ENCODE results near the gene STPG1. TPM values are rescaled to one million over a fixed set of nuclear protein-coding genes. Genes with fewer than 3 reads are reported as not detected.

STPG1 gene
- total RNA-seq, 1 donor from 2014 or later = 2.7 TPM

DNA sequence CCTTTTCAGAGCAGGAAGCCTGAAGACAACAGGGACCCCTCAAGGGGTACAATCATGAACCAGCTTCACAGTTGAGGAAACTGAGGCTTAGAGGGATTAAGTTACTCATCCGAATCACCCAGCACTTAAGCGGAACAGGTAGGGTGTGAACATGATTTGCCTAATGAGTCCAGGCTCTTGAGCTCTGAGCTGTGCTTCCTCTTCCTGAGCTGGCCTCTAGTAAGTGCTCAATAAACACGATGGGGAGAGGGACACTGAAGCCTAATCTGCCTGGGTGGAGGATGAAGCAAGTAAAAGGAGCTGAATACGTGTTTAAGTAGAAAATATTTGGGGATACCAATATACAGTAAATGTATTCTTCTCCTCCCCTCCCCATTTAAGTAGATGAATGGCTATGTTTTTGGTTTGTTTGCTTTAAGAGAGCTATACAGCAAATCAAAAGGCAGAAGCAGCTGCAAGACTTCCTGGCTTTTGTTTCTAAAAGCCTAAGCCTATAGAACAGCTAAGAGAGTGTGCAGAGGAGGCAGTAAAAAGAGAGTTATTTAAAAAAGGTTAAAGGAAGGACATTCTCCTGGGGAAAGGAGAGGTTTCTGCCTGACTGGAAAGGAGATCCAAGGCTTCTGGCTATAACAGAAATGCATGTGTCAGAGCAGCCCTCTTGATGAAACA, 20.5 kb downstream of the STPG1 start:
- DNase-seq = no peak

DNA sequence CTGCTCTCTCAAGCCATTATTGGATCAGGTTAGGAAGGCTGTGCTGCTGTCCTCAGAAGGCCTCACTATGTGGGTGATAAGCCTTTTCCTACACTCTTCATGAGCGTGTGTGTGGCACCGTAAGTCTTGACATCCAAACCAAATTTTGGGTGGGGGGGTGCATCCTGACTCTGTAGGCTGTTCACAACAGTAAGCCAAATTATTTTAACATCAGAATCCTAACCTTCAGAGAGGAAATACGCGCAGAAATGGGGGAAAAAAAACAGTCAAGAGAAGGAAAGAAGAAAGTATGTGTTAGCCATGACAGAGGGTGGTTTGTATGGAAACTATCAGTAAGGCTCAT, 21.0 kb downstream of the STPG1 start:
- DNase-seq = no peak

DNA sequence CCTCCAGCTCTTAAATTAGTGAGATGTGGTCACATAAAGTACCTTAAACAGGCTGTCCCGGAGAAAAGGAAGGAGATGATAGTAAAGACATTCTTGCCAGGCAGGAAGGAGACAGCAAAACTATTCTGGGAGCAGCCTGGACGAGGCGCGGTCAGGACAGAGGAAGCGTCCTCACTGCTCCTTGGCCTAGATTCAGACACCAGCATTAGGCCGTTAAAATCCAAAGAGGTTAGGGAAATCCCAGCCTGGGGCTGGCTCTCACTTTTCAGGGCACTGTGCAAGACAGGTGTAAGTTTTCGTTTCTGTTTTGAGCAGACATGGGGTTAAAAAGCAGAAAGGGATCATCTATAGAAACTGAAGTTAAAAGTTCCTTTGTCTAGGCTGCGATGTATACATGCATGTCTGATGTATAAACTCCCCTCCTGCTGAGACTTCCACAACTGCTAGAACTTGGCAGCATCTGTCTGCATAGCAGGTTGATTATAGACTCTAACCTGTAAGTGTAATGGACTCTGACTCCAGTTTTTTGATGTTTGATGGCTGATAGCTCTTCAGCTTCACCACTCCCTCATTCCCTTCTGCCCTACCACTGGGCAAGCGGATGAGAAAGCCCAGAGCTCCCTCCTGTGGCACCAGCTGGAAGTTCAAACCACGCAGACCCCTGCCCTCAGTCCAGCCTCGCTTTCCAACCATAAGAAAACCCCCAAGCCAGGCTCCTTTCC, 21.5 kb downstream of the STPG1 start:
- DNase-seq = peak; percentile 38

DNA sequence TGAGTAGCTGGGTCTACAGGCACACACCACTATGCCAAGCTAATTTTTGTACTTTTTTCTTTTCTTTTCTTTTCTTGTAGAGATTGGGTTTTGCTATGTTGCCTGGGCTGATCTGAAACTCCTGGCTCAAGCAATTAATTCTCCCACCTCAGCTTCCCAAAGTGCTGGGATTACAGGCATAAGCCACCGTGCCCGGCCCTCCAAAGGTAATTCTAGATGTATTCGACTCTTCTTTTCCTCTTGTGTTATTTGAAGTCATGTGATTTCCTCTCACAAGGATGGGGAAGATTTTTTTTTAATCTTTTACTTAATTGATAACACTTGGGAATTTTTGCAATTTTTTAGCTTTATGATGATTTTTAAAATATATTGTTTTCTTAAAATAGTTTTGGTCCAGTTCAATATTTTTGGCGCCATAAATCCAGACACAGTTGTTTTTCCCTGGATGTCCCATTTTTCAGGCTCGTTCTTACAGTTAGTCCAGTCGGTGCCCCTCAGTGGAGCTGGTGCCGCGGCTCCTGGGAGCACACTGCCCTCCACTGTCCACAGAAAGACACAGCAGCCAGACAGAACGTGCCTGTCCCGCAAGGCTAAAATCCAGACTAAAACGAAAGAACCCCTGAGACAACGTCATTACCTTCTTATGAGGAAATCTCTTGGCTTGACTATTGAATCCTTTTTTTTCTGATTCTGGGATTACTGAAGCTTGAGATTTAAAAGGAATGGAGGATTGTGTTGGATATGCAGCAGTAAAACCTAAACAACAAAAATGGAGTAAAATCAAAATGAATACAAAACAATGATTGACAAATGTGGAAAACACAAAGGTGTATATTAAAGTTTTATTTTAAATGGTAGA, 22.4 kb downstream of the STPG1 start:
- peak; percentile 74 for DNase-seq

DNA sequence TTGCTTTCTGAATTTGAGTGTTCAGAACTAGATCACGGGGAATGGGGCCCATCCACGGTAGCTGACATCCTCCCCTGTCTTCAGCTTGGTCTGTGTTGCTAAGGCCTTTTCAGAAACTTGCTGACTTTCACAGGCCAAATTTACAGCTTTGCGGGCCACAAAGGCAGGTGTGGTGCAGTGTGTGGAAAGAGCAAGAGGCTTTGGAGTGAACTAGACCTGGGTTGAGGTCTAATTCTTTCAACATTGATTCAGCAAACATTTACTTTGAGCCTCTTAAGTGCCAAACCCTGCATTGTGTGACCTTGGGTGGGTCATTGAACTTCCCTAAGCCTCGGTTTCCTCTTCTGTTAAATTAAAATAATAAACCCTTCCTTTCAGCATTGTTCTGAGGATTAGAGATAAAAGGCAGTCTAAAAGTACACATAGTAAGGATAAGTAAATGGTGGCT, 24.3 kb downstream of the STPG1 start:
- no peak for DNase-seq

DNA sequence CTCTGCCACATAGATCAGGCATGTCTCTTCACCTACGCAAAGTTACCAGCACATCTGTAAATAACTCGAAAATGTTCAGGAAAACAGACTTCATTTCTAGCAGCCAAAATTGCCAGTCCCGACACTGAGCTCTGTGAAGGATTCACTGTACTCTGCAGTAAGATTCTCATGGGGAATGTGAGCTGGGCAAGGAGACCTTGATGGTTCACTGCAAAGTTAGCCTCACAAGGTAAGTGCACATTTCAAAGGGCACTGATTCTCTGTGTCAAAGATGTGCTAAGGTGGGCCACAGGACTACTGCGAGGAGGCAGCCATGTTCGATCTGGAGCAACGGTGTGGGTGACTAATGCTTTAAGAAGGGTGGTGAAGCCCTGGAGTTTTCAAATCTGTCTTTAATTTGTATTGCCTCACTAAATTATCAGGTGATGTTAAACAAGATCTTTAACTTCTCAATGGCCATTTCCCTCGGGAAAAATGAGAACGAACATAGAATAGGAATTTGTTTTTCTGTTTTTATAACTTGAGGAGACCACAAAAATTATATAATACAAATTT, 25.2 kb downstream of the STPG1 start:
- DNase-seq = no peak

DNA sequence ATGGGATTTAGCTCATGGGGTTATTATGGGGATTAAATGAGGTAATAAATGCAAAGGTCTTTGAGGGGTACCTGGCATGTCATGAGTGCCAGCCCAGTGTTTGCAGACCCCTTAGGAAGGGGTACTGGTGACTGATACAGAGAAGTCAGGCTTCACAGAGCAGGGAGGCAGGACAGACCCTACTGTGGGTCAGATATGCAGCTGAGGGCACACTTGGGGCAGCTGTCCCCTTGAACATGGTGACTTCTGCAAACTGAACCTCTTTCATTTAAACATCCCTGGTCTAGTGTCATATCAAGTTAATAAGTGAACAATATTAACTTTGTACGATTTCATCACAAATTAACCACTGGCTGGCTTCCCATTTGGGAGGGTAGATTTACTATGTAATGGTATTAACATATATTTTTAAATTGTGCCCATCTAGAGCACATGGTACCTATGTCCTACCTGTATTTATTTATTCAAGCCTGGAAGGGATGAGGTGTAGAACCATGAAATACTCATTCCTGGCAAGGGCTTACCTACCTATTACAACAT, 25.9 kb downstream of the STPG1 start:
- no peak for DNase-seq

DNA sequence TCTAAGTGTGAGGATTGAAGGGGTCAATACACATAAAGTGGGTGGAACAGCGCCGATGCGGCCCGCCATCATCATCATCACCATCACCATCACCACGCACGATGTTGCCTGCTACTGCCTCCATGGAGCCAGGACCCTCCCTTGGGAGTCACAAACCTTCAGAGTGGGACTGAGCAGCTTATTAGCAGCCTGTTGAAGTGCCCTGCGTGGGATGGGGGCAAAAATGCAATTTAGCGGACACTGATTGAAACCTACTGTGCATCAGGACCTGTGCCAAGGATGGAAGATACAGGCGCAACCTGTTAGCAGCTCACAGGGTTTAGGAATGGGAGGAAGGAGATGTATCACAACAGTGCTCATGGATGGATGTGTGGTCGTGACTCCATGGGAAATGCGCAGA, 26.7 kb downstream of the STPG1 start:
- DNase-seq = no peak

DNA sequence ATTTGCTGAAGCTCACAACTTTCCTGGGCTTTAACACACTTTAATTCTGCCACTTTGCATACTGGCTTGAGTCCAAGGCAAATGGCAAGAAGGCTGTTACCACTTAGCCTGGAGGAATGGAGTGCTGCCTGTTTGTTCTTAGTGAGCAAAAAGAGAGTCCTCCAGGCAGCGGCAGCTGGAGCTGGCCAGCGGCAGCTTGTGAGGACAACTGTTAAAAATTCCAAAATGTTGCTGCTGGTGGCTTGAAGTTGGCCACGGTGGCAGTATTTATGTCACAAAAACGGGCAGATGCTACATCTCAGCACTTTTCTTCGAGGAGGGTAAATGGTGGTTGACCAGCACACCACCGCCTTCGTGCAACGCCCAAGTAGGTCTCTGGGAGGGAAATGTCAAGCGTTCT, 27.3 kb downstream of the STPG1 start:
- DNase-seq = peak; percentile 14

DNA sequence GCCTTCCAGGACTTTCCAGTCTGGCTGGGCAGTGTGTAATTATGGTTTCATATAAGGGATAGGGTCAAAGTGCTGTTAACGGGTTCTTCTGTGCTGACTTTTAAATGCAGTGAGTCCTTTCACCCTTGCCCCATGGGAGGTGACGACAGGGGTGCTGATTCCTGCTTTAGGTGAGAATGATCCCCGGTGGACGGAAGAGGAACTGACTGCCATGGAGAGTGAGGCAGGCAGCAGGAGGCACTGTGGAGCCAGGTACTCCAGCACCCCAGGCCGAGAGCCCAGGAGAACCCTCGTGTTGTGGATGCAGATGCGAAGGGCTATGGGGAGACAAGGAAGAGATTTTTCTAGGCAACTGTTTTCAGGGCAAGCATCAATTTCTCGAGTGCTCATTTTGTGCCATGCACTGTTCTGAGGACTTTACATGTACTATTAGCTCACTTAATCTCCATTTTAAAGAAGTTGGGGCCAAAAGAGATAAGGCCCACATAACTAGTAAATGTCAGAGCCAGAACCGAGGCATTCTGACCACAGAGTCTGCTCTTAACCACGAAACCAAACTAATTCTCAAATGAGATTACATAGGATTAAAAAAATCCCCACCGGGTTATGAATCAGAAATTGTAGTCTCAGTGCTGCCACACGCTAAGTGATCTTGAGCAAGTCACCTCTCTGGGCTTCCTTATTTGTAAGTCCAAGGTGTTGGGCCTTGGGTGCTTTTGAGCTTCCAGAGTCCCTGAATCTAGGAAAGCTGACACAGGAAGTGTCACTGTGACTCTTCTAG, 28.2 kb downstream of the STPG1 start:
- DNase-seq = no peak

DNA sequence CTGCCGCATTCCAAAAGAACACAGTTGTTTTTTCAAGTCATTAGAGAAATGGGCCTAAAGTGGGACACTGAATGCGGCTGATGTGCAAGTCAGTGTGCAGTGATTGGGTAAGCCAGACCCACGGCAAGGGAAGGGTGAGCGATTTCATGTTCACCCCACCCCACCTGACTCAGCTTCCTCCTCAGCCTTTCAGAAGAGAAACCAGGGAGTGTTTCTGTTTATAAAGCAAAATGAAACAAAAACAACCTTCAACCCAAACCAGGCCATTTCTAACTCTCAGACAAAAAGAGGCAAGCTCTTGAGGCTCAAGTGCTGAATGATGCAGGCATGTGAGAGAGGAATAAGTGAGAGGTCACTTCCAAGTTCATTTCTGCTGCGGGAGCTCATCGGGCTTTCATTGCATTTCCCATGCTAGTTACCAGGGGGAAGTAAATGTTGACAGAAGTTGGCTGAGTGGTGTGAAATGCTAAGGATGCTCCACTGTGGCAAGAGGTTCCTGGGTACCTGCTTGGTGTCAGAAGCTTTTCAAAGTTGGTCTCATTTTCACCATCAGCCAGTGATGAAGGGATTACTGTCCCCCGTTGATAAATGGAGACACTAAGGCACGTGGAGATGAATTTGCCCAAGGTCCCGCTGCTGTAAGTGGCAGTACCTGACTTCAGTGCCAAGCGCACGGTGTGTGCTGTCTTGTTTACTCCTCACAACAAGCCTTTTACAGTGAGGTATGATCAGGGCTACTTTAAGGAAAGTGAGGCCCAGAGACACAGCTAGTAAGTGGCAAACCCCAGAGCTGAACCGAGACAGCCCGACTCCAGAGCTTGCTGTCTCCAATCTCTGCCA, 29.1 kb downstream of the STPG1 start:
- no peak for DNase-seq

DNA sequence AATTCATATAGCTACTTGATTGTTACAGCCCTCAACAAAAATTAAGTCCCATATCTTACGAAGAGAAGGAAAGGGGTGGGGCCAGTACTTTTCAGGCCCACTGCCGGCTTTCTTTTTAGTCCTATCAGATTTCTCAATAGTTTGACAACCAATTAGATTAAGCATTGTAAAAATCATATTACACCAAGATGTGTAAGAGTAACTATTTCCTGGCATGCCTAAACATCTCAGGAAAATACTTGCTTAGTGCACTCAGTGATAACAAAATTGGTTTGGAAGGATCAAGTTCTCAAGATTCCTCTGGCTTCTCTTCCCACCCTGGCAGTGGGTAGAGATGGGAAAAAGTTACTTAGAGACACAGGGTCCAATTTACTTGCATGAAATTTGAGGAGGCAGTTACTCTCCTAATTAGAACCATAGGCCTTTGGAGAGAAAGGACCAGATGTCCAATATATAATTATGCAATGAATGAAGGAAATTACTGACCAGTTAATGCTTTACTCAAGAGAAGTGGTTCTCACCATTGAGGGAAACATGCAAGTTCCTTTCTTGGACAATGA, 30.1 kb downstream of the STPG1 start:
- DNase-seq = no peak

DNA sequence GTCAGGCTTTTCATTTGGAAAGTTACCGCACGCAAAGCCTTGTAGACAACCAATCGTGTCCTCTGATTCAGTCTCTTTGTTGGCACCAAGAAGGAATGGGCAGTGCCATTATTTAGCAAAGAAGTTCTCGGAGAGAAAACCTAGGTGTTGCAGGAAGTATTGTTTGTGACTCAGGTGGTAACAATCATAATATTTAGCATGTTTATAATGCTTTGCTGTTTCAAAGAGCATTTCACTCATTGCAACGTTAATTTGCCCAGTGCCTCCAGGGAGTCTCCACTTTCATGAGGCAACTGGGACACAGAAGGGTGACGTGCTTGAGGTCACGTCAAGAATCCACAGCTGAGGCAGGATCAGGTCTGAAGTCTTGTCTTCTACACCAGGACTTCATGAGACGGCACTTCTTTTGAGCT, 31.4 kb downstream of the STPG1 start:
- no peak for DNase-seq

DNA sequence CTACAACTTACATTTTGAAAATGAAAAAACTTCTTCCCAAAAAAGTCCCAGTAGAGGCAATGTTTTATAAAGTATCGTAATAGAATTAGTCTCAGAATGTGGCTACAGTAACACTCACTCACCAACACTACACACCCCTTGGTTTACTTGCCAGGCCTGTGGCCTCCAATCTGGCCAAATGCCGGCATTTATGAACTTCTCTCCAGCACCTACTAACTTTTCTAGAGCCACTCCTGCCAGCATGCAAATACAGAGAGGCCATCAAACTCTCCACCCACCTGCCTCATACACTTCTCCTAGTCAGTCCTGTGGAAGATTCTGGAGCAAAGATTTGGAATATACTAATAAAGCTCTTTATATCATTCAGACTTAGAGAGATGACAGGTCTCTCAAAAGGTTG, 32.3 kb downstream of the STPG1 start:
- DNase-seq = no peak

DNA sequence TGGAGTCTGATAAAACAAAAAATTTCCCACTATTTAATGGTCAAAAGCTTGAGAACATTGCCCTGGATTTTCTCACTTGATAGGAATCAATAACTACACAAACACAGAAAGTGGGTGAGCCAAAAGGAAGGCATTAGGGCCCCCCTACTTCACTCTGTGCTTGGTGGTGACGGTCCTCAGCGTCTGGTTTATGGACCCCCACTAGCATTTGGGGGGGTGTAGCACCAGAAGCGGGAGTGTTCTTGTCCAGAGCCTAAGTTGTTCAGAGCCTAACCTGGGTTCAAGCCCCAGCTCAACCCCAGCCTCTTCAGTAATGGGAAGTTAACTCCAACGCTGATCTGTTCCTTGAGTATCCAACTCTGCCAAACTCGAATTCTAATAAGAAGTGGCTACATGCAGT, 33.1 kb downstream of the STPG1 start:
- no peak for DNase-seq

DNA sequence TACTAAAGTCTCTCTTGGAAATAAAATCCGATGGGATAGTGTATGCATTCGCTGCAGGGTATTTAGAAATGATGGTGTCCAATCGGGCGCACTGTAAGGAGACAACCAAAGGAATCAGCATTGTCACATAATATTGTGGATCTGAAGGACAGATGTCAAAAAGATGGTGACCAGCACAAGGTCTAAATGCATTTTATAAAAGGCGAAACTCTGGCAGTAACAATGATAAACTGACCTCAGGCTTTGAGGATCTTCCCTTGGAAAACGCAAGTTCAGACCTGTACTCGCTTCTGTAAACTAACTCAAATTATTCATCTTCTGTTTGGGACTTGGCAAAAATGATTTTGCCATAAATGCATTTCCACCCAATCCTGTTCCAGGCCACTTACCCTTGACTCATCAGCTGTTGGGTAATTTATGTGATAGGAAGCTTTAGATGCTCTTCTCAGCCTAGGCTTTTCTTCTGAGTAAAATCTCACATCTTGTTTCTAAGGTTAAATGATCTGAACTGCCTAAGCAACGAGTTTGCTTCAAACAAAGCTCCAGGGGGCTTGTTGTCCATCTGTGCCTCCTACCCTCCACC, 33.8 kb downstream of the STPG1 start:
- no peak for DNase-seq

DNA sequence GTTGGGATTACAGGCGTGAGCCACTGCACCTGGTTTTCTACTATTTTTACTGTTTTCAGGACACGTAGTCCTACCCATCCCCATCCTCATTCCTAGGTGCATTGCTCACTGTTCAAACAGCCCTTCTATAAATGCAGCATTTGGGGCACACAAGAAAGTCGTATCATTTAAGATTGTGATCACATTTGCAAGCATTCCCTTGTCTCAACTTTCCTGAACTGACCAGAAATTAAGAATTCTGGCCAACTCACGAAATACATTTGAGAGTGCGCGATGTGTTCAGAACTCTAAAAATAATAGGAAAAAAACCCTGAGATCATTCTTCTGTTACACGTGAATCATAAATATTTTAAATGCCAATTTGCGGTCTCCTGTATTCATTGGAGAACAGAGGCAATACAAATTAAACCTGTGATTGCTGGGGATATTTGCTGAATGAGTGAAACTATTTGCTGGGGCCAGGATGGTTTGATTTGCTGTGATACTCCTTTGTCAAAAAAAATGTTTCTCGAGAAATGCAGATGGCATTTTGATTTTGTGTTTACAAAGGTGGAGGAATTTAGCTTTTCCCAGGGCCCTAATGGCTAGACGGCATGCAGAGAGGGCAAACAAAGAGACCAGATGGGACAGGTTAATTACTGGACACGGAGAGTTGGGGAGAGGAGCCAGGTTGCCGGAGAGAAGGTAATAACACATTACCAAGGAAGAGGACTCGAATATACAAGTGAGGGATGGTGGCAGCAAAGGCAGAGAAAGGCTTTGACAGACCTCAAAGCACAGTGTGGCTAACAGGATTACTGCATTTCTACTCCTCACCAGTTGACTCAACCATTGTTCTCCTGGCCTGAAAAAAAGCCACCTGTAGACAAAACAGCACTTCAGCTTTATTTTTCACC, 38.4 kb downstream of the STPG1 start:
- no peak for DNase-seq

DNA sequence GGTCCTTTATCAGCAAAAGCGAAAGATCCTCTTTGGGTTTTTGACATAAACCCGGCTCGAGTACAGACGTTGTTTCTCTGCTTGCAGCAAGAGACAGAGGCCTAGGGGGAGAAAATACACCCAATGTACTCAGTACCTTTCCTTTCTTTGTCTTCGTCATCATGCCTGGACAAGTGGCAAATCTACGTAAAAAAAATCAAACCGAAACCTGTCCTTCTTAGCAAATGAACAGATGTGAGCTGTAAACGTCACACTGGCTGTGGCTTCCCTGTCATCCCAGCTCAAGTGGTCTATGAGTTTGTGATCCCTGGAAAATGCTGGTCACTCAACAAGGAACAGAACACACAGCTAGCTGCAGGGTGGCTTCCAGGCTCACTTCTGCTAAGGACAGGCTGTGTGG, 39.9 kb downstream of the STPG1 start:
- DNase-seq = no peak

DNA sequence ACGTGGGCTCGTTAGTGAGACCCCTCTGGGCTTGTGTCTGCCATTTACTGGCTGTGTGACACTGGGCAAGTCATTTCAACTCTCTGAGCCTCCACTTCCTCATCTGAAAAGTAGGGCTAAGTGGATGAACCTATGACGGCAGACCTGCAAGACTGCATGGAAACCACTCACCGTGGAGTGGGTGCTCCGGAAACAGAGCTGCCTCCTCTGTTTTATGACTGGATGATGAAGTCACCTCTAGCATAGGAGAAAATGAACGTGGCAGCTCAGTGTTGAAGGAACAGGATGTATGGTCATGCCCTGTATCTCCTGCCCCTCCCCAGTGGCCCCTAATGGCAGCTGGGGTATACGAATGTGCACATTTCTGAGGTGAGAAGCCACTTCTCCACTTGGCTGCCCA, 40.5 kb downstream of the STPG1 start:
- no peak for DNase-seq
